Tongue (tissue), 2 donors: ENCODE results near the gene LGI2. TPM values are rescaled to one million over a fixed set of nuclear protein-coding genes. Genes with fewer than 3 reads are reported as not detected.
A peak's percentile ranks its signal among the peaks of the same experiment; 100 is the strongest.

Experiments
- DNase-seq: peaks from one replicate; pipeline ENCODE4 v3.0.0-alpha.2; 2015
- total RNA-seq: library from RNA; depleted of rRNA; stranded (reverse); fragments of >200 nt; gene quantifications from one replicate; pipeline ENCODE4 v1.2.3, GENCODE V29; 2014

LGI2 gene
- total RNA-seq, 1 donor from 2014 or later: 16.9 TPM

DNA sequence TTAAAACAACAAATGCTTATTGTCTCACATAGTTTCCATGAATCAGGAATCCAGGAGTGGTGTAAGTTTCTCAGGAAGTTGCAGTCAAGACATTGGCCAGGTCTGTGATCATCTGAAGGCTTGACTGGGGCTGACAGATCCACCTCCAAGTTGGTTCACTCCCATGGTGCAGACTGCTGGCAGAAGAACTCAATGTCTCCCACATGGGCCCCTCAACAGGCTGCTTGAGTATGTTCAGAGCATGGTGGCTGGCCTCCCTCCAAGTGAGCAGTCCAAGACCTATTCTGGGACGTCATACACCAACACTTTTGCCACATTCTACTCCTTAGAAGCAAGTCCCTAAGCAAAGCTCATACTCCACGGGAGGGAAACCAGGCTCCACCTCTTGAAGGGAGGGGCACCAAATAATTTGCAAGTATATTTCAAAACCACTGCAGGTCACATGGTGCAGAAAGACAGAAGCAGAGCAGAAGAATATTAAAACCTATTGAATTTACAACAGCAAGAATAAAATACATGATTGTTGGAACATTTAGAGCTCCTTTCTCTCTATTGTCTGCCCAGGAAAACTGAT is 35.3 kb downstream of the LGI2 start:
- peak; percentile 67 for DNase-seq

DNA sequence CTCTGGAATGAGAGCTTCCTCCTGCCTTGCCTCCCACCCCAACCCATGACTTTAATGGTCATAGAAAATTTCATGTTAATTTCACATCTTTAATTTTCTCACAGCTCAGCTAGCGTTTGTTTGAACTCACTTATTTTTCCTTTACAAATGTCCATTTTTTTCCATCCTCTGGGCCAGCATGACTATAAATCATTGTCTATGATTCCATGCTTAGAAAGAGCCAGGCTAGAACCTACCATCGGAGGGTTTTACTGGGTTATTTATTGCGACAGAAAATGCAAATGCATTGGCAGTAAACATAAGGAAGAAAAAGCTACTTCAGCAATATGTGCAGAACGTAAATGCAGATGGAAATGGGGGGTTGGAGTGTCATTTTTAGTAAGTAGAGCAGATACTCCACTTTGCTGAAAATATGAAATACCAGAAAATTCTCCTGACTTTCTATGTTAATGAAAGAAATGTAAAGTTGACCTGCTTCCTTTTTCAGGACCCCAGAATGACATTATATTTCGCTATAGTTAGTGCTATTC is 37.1 kb downstream of the LGI2 start:
- no peak for DNase-seq

DNA sequence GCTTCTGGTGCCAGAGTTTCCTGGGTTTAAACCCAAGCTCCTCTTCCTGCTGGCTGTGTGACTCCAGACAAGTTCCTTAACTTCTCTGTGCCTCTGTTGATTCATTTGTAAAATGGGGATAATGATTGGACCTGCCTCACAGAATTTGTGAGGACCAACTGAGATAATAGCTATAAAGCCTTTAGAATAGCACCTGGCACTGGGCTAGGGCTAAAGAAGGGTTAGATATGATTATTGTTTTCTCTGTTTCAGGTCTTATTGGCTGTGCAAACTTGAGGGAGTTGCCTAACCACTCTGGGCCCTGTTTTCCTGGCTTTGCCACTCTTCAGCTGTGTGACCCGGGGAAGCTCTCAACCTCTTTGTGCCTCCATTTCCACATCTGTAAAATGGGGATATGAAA is 37.8 kb downstream of the LGI2 start:
- no peak for DNase-seq

DNA sequence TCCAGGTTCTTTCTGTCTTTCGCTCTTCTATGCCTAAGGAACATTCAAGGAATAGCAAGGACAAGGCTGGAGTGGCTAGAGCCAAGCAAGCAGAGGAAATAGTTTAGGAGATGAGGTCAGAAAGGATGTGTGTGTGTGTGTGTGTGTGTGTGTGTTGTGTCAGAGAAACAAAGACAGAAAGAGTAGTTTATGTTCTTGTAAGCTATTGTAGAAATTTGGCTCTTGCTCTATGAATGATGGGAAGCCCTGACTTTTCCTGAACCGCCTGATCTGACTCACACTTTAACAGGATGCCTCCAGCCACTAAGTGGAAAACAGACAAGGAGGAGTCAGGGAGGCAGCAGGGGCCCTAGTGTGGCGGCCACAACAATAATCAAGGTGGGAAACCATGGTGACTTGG is 39.7 kb downstream of the LGI2 start:
- DNase-seq: no peak

DNA sequence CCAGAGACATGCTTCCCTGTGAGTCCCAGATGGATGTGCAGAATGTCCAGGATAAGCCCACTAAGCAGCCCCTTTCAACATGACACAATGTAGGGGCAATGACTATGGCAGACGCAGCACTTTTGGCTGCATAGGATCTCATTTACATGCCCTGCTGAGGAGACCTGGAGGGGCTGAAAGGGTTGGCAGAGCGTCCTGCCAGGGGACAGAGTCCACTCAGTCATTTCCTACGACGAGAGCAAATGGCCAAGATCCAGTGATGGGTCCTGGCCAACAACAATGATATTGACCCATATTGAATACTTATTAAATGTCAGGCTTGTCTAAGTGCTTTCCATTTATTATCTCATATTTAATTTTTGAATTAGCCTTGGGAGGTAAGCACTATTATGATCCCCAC is 41.4 kb downstream of the LGI2 start:
- DNase-seq: no peak

DNA sequence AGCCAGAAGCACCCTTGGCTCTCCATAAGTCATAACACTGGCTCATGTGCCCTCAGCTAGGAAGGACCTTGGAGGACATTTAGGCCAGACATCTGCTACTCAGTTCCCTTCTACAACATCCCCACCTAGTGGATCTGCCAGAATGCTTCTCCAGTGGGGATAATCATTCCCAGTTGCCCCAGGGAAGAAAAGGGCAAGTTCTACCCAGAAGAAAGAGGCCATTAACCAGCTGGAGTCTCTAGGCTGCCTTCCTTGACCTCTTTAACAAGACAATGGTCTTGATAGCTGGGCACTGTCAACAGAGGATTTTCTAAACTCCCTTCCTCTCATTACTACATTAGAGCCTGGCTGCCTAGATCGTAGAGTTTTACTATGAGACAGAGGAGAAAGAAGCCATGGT is 42.0 kb downstream of the LGI2 start:
- DNase-seq: no peak

DNA sequence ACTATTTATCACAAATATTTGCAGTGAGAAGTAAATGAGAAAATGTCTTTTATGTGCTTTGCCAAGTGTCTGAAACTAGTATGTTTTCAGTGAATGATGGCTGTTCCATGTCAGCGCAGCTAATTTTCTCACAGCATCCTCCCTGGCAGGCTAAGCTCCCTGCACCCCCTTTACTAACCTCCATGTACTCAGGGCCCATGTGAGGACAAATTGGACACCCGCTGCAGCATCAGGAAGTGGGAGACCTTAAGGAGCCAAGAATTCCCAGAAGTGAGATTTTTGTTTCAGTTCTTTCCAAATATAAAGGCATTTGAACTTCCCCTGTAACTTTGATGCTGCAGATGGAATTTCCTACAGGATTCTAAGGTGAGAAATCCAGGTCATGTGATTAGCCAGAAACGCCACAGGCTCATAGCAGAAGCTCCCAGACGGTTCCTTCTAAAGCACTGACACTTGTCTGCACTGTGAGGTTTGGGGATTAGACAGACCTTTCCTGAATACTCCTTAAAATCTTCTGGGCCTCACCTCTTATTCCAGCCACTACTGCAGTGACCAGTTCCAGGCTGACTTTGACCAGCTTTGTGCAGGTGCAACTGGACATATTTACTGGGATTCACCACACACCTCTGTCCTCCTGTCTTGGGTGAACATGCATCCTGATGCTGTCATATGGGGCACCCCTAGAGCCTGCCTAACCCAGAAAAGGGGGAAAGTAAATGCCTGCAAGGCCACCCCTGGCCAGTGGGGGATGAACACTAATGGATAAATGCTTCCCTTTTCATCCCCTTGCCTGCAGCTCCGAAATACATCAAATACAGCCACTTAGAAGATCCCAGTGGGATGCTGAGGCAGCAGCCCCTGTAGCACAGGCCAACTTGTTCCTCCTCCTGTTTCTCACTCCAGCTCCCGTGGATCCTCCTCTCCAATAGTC is 45.9 kb downstream of the LGI2 start:
- no peak for DNase-seq

DNA sequence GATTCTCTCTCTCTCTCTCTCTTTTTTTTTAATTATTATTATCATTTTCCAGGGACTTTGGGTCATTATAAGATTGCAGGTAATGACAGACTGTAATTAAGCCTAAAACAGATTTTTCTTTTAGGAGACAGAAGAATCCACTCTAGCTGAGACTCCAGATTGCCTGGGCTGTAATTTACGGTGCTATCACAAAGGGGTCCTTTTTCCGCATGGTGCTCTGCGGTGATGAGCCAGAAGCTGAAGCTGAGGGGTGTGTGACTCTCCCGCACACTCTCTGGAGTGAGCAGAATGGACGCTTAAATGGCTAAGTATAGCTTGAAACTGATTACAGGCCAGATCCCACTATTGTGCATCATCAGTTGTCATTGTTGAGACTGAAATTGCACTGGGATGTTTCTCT is 50.0 kb downstream of the LGI2 start:
- no peak for DNase-seq

DNA sequence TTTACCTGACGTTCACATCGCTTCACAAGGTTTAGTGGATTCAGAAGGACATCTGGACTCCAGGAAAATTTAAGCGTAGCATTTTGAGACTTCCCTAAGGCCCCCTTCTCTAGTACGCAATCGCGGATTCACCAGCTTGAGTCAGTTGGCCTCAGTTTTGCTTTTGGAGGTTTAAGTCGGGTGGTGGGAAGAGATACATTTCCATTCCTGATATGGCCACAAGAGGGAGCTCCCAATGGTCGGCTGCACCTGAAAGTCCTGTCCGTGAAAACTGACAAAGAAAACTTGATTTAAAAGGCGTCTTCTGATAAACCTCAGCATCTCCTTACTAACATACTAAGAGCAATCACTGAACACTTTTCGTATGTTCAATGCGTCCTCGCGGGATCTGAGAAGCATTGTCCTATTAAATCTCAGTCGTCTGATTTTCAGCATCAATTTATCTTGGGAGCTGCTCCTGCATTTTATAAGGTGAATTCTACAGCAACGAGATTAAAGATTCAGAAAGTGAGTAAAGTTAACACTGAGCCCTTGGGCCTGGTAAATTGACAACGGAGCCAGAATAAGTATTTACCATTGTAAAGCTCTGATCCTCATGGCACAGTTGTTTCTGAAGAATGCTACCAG is 50.6 kb downstream of the LGI2 start:
- peak; percentile 87 for DNase-seq

DNA sequence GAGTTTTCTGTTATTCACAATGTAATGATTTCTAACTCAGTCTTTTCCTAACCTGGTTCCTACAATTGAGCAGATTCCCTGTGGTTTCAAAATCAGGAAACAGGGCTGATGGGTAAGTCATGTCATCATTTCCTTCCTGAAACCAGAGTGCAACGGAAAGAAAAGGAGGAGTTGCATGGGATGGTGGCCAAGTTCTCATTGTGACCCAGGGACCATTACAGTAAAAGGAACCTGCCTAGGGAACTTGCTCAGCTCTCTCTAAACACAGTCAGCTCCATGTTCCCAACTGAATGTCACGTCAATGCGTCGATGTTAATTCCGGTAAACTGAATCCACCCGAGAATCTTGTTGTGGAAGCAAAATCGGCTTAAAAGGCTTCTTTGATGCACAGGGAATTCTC is 51.2 kb downstream of the LGI2 start:
- peak; percentile 38 for DNase-seq

DNA sequence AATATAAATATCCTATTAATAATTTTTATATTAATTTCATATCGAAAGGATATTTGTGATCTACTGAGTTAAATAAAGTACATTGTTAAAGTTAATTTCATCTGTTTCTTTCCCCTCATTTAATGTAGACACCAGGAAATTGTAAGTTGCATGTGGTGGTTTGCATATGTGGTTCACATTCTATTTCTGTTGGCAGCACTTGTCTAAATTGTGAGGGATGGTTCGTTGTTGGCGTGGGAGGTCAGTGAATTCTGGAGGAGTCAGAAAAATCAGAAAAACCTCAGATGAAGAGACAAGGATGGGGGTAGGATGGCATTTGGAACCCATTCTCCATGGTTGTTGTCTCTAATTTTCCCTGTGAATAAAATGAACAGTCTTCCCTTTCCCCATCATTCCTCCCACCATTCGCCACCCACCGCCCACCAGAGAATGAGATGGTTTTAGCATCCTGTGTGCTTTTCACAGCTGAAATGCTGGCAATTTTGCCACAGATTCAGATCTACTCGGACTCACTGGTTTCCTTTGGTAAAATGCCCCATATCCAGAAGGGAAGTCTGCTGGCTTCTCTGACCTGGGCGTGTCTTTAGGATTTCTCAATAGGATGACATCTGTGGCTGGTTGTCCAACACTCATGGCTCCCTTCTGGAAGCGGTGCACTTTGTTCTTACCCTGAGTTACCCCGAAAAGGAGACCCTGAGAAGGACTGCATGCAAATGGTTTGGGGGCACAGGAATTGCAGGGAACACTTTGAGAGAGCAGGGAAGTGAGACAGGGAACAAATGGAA is 52.3 kb downstream of the LGI2 start:
- no peak for DNase-seq

DNA sequence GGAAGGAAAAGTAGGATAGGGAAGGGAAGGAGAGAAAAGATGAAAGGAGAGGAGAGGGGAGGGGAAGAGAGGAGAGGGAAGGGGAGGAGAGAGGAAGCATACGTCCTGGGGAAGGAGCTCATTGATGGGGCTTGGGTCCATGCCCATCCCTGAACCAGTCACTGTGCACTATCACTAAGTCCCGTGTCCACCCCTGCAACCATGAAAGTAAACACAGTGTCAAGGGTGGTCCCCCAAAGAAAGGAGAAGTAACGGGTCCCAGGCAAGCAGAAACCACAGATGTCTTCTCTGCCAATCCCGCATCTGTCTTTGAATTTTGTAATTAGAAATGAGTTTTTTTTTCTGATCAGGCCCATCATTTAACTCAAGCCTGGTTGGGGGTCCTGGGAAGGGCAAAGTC is 55.2 kb downstream of the LGI2 start:
- no peak for DNase-seq

DNA sequence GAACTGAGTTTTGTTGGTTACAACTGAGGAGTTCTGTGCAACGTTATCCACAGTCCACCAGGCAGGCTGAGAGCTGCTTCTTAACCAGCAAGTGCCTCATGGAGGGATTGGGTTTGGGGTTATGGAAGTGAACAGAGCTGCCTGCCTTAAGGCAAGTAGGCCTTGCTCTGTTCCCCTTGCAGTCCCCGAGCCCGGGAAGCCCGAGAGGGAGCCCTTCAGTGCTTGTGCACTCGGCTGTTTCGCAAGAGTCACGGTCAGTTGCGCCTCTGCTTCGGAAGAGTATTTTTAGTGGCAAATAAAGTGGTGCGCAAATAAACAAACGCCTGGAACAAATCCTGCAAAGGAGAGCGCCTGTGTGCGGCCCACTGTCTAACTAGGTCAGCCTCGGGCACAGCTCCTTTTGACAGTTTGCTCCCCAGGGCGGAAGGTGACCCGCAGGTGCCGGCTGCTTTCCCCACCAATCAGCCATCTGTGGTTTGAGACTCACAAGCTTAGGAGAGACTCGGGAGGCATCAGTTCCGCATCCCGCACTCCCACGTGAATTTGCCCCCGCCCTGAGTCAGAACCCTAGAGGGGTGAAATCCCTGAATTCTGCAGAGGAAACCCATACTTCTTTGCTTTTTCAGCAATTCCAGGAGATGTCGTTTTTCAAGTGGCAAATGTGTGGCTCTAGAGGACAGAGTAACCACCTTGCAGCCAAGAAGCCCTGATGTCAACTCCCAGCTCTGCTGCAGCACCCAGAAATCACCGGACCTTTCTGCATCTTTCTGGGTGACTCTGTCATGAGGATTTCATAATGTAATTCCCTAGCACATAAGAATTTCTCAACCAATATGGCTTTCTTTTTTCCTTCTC is 56.8 kb downstream of the LGI2 start:
- DNase-seq: no peak

DNA sequence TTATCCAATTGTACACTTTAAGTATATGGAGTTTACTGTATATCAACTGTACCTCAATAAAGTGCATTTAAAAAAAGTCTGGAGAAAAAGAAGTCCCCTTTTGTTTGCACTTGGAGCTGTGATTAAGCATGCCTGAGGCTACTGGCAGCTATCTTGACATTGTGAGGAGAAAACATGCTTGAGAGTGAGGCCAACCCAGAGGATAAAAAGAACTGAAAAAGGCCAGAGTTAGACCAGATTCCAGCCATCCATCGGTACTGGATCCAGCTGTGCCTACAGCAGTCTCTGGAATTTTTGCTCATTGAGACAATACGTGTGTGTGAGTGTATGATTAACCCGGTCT is 57.4 kb downstream of the LGI2 start:
- DNase-seq: no peak

DNA sequence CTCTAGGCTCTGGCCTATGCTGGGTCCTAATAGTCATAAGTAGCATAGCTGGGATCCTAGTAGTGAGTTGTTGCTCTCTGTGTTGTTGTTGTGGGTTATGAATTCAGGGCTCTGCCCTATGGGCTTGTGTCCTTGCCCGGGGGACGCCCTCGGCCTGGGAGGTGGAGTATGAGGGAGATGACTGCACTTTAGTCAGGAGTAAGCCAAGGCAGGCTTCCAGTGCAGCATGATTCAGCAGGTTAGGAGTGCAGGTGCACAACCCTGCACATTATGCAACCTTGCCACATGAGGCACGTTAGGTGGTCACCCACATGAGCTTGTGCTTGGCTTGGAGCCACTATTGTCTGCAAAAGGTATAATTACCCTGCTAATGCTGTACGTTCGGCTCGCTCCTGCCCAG is 59.6 kb downstream of the LGI2 start:
- DNase-seq: no peak

DNA sequence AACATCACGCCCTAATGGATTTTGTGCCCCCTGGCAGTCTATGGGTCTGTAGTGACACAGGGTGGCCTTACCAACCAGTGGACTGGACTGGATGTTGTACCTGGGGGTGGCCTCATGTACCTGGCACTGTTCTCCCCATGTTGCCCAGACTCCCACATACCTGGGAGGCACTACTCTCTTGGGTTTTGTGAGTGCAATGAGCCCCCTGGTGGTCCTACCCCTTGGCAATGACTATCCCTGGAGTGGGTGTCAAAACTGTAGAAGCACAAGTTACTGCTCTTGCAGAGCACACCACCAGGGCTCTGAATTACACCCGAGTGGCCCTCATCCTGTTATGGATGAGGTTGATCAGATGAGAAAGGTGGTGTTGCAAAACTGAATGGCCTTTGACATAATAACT is 60.1 kb downstream of the LGI2 start:
- no peak for DNase-seq

DNA sequence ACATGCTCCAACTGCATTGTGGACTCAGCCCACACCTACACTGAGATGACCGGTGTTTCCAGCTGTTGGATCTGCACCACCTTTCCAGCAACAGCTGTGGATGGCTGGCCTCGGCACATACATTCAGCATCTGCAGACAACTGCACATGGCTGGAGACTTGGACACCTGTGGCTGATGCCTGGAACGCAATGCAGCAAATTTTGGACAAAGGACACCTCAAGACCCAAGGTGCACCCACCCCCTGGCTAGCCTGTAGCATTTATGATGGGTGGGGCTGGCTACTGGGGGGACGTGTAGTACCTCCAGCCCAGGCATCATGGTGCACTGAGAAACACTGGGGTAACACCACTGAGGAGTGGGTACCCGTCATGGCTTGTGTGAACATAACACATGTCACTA is 60.6 kb downstream of the LGI2 start:
- no peak for DNase-seq

DNA sequence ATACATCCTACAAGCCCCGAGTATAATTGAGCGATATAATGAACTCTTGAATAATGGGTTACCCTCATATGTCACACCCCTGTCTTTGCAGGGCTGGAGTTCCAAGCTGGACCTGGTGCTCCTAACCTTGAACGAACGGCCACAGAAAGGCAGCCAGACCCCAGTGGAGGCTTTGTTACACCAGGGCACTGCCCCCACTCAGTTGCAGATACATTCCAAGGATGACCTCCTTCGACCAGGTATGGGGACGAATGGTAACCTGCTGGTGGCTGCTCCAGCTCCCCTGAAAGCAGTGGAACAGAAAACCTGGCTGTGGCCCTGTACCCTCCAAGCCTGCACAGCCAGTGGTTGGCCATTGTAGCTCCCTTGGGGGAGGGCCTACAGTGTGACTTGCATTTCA is 61.3 kb downstream of the LGI2 start:
- DNase-seq: no peak

DNA sequence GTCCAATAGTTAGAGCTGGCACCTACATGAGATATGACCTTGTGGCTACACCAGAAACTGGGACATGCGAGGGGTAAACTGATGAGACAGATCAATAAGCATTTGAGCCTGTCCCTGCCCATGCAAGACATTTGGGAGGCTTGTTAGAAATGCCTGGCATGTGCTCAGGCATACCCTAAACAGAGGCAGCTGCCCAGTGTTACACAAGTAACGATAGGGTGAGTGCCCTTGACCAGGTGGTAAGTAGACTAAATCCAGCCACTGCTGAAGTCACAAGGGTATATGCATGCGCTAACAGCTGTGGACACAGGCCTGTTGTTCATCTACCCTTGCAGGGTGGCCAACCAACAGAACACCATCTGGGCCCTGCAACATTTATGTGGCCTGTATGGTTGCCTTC is 61.8 kb downstream of the LGI2 start:
- peak; percentile 26 for DNase-seq

DNA sequence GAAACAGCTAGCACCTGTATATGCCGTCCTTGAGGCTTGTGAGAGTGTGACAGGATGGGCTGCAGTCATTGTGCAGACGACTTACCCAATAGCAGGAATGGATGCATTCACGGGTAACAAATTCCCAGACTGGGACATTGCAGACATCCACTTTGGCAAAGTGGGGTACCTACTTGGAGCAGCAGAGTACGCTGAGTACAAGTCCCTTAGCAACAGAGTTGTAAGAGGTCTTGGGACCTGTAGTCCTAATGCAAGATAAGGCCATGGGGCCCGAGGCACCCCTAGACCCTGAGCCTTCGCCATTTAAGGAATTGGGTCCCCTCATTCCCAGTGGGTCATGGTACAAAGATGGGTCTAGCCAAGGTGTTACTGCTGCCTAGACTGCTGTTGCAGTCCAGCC is 62.5 kb downstream of the LGI2 start:
- no peak for DNase-seq

DNA sequence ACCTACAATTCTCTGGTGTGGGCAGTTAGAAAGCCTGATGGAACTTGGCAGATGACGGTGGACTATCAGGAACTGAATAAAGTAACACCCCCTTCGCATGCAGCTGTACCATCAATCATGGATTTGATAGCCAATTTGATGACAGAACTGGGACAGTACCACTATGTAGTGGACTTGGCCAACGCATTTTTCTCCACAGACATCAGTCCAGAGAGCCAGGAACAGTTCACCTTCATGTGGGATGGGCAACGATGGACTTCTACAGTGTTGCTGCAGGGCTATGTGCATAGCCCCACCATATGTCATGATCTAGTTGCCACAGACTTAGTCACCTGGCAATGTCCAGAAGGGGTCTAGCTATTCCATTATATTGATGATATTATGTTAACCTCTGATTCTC is 63.4 kb downstream of the LGI2 start:
- DNase-seq: no peak

DNA sequence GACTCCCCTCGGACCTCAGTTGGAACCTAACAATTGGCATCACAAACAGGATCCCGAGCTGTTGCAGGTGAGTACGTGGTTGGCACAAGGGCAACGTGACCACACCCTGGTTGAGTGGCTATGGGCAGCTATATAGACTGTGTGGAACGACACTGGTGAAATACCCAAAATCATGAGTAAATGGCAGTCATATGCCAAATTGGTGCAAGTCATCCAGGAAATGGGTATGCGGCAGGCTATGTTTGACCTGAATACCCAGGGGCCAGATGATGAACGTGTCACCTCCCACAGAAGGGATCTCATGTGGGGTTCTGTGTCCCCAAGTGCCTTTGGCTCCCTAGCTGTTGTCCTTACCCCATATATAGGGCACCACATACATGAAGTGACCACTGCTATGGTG is 64.7 kb downstream of the LGI2 start:
- DNase-seq: no peak
